HG02610 (cell line): ENCODE data around the gene GINS2.

Experiments used
- ATAC-seq: cut with Tn5 transposase; IDR thresholded peaks from one replicate; pipeline ENCODE4 v1.9.1; 2021; ENCODE audit warnings: mild to moderate bottlenecking, moderate library complexity; ENCODE audit not compliant: unreplicated experiment

The GINS2 gene

DNA sequence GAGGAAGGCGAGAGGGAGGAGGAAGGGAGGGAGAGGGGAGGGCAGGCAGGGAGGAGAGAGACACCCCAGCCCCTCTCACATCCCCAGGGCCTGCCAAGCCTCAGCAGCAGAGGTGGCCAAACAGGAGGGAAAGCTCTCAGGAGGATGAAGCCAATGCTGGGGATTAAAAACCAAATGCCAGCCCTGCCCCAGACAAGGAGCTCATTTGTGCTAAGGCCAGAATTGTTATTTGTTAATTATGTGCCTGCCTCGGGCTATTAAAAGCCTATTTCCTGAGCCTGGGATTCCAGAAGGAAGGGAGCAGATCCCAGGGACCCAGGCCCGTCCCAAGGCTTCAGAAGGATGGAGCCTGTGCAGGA lies 27.9 kb upstream of the GINS2 start:
- ATAC-seq, result no peak

DNA sequence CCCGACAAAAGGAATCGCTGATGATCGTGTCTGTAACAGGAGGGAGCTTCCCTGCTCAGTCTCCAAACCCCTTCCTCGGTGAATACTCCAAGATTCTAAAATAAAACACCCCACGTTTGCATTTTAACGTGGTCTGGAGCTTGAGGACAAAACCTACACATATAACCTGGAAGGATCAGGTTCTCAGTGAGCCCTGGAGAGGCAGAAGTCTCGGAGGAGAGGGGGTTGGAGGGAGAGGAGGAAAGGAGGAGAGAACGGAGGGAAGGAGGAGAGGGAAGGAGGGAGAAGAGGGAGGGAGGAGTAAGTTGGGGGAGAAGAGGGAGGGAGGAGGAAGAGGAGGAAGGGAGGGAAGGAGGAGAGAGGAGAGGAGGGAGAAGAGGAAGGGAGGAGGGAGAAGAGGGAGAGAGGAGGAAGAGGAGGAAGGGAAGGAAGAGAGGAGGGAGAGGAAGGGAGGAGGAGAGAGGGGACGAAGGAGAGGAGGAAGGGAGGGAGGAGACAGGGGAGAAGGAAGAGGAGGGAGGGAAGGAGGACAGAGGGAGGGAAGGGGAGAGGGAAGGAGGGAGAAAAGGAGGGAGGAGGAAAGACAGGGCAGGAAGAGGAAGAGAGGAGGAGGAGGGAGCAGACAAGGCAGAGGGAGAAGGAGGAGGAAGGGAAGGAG lies 27.4 kb upstream of the GINS2 start:
- no peak for ATAC-seq

DNA sequence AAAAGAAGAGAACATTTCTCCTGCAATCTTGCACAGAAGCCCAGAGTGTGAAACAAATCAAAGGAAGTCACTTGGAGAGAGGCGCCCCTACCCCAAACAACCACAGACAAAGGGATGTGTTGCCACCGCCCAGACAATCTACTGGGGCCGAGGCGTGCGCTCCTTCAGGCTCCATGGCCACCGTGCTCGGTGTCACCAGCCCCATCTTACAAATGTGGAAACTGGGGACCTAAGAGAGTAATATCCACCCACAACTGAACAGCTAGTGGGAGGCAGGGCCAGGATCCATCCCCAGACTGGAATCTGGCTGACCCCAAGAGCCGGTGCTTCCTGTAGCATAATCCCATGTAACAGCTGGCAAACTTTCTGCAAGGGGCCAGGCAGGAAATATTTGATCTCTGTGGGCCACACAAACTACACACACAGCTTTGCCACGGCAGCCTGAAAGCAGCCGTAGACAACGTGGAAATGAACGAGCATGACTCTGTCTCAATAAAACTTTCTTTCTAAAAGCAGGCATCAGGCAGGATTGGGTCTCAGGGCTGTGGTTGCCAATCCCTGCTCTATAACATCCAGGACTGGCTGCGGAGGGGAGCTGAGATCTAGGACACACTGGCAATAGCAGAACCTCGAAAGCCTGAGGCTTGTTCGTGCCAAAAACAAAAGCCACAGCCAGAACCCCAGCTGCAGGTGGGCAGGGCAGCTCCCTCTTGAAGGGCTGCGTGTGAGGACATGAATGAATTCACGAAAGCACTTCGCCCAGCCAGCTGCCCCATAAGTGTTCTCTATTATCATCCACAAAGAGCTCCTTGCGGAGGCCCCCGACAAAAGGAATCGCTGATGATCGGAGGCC lies 26.6 kb upstream of the GINS2 start:
- ATAC-seq, result no peak

DNA sequence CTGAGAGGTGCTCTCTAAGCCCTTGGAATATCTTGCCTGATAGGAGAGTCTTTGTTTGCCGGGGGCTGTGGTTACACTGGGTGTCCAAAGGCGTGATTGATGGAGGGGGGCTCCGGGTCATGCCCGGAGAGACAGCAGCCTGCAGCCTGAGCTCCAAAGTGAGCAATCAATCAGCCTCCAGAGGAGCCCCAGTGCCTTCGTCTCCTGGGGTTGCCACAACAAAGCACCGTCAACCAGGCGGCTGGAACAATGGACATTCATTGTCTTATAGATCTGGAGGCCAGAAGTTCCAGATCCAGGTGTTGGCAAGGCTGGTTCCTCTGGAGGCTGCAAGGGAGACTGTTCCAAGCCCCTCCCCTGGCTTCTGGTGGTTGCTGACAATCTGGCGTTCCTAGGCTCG lies 24.0 kb upstream of the GINS2 start:
- ATAC-seq, result no peak

DNA sequence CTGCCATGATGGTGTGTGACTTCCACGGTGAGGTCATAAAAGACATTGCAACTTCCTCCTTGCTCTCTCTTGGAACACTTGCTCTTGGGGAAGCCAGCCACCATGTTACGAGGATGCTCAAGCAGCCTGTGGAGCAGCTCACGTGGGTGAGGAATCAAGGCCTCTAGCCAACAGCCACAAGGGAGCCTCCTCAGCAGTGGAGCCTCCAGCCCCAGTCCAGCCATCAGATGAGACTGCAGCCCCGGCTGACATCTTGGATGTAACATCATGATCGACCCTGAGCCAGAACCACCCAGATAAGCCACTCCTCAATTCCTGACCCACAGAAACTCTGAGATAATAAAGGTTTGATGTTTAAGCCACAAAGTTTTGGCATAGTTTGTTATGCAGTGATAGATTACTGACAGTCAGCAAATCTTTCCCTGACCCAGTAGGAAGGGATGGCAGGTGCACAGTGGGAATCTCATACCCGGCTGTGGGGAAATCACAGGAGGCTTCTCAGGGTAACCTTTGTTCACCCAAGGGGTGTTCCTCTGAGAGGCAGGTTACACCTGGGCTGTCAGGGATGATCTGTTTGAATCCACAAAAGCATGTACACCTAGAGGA lies 23.3 kb upstream of the GINS2 start:
- no peak for ATAC-seq

DNA sequence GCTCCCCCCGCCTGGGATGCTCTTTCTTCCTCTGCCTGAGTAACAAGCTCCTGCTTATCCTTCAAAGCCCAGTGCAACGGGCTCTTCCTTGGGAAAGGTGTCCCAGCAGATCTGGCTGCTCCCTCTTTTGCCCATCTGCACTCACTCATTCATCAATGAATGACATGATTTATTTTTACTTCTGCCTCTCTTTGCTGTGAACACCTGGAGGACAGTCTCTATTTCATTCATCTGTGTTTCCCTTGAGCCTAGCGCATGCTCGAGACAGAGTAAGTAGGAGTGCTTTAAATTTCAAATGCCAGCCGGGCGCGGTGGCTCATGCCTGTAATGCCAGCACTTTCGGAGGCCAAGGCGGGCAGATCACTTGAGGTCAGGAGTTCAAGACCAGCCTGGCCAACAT lies 22.0 kb upstream of the GINS2 start:
- no peak for ATAC-seq

DNA sequence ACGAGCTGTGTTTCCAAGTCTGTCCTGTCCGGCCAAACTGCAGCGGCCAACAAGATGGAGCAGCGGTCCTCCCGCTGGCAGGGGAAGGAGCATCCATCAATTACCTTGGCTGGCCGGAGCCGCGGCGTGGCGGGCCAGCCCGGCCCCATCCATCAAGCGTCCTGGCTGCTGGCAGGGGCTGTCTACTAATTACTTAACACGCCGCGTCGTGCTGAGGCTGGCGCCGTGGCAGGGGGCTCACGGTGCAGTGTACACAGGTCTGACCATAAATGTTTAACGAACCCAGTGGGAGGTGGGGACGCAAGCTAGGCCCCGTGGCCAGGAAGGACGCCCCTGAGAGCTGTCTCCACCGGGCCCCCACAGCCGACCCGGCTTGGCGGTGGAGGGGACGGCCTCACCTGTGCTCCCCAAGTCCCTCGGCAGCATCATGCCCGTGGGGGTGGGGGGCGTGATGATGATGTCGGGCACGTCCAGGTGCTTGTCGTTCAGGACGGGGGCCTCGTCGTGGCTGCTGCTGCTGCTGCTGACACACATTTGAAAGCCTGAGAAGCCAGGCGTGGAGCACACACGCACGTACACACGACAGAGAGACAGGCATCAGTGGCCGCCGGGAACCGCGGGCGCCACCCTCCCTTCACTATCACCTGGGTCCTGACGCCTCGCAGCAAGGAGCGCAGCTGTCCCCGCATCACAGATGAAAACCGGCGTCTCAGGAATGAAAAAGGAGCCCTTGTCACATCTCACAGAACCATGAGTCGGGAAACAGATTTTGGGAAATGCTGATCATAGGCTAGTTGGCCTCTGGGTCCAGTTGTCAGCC lies 21.2 kb upstream of the GINS2 start:
- ATAC-seq, result no peak

DNA sequence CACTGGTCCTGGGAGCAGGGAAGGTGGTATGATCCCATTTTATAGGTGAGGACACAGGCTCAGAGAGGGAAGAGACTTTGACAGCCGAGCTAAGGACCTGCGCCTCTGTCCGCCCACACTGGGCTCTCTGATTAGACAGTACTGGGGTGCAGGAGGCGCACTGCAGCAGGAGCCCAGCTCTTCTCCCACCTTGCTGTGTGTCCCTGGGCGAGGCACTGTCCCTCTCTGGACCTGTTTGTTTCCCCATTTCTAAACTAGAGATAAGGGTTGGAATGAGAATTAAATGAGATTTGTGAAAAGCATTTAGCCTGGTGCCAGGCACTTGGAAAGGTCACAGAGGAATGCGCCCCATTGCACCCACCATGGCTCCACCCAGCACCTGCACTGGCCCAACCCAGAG lies 19.6 kb upstream of the GINS2 start:
- ATAC-seq, result no peak

DNA sequence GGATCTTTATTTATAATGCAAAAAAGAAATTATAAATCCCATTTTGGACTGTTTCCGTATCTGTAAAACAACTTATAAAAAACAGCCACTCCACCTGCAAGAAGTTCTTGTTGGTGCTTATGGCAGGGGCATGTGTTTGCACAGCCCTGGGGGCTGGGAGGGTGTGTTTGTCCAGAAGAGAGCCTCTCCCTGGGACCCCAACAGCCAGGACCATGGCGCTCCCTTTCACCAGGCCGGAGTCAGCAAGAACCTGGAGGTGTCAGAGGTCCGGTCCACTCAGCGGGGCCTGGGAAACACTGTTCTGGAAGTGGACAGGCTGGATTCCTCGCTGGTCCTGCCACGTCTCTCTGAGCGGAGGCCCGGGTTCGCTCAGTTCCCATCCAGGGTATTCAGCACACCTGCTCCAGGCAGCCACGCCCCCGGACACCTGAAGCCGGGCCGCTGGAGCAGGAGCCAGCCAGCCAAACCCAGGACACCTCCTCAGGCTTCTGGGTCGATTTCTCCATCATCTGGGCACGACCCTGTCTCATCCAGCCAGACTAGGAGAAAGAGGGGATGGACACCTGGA lies 18.9 kb upstream of the GINS2 start:
- no peak for ATAC-seq

DNA sequence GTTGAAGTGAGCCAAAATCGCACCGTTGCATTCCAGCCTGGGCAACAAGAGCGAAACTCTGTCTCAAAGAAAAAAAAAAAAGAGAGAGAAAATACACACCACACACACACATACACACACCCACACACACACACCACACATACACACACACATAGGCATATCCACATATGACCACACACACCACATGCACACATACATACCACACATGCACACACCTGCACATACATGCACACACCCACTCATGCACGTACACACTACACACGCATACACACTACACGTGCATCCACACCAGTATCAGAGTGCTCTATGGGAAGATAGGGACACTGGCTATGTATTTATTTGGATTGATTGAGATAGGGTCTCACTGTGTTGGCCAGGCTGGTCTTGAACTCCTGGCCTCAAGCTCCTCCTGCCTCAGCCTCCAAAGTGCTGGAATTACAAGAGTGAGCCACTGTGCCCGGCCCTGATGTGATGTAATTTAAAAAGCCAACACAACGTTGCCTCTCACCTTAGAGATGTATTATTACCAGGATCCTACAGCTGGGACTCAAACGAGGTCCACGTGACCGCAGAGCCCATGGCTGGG lies 17.8 kb upstream of the GINS2 start:
- ATAC-seq, result no peak

DNA sequence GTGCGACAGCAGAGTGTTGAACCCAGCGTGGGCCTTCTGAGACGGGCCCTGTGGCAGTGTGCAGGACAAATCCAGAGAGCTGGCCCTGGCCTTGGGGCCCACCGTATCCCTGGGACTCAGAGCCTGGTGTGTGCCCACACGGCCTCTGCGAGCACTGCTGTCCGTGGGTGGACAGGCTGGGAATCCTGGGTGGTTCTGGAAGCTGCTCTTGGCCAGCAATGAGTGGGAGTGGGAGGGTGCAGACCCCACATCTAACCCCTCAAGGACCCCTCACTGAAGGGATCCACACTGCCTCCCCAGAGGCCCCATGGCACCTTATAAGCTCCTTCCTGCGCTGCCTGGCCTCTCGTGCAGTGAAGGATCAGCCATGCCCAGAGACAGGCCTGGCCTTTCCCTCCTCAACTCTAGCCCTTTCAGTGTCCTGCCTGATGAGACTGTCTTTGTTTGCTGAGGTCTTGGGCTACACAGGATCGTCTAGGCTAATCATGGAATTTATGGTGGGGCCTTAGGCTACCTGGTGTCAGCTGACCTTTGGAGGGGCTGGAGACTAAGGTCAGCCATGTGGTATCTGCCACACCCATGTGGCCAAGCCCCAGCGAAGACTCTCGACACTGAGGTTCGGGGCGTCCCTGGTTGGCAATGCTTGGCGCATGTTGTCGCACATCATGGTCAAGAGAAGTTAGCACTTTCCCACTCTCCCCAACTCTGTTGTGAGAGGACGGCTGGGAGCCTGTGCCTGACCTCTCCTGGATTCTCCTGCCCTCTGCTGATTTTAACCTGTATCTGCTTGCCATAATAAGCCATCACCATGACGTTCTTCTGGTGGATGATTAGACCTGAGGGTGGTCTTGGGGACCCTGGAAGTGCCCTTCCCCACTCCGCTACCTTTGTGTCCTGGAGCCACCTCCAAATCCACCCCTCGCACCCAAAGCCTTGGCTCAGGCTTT lies 16.4 kb upstream of the GINS2 start:
- no peak for ATAC-seq

DNA sequence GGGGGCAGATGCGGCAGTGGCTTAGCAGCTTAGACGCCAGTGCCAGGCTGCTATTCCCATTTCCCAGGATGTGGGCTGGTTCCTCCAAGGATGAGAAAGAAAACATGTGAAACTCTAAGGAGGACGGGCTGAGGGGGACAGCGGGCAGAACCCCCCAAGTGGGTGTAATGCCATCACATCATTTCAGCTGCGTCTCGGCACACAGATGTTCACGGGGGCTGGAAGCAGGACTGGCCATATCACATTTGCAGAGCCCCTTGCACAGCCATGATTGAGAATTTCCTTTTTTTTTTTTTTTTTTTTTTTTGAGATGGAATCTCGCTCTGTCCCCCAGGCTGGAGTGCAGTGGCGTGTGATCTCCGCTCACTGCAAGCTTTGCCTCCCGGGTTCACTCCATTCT lies 15.3 kb upstream of the GINS2 start:
- no peak for ATAC-seq

DNA sequence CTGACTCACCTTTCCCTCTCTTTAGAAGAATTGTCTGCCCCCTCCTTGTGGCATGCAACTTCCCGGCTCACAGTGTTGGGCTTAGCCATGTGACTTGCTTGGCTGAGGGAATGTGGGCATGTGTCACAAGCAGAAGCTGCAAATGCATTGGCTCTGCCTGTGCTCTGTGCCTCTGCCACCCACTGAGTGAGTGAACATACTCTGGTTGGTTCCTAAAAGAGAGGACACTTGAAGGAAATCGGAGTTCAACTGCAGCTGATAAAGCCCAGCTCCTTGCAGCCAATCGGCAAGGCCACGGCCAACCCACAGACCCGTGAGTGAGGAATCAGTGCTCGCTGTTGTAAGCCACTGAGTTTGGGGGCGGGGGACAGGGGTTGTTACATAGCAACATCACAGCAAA lies 10.9 kb upstream of the GINS2 start:
- no peak for ATAC-seq

DNA sequence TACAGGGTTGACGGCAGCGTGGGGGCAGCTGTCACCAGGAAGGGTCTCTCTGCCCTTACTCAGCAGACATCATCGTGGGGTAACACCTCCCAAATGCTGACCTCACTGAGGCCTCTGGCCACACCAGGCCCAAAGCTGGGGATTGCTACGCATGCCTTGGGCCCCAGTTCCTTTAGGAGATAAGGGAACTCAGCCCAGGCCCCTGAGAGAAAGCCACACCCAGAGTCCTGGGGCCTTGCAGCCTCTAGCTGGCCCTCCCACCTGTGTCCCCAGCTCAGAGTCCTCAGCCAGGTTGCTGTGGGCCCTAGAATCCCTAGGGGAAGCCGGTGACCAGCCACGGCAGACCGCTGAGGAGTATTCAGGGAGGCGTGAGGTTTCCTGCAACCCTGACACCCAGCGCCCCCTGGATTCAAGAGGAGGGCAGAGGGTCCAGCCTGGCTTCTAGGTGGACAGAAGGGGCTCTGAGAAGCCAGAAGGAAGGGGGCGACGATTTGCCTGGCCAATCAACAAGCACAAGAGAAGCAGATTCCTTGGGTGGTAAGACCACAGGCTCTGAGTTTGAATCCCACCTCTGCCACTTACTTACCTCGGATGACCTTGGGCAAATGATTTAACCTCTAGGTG lies 10.3 kb upstream of the GINS2 start:
- no peak for ATAC-seq

DNA sequence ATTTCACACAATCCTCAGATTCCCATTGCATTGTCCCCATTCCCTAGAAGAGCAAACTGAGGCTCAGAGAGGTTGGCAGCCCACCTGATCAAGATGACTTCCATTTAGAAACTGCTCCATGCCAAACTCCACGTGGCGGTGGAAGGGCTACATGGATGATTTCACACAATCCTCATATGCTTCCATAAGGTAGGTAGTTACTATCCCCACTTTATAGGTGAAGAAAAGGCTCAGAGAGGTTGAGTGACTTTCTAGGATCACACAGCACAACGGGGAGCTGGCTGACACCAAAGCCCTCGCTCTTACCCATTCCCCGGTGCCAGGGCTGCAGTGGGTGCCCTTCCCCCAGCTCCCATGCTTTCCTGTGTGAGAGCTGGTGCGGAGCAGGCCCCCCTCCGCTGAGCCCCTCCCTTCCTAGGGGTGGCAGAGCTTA lies 9.7 kb upstream of the GINS2 start:
- ATAC-seq, result no peak

DNA sequence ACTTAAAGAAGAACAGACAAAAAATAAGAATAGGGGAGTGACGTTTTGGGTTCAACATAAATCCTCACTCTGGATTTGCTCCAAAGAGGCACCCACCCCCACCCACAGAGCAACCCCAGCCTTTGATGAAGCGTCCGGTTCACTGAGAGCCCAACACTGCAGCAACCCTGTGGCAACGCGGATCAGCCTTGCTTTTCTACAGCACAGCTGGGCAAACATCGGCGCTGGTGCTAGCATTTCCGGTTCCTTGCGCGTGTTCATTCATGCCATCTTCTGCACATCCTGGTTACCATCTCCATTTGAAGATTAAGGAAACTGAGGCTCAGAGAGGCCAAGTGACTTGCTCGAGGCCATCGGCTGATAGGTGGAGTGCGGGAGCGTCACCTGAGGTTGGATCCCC lies 8.7 kb upstream of the GINS2 start:
- ATAC-seq, result no peak

DNA sequence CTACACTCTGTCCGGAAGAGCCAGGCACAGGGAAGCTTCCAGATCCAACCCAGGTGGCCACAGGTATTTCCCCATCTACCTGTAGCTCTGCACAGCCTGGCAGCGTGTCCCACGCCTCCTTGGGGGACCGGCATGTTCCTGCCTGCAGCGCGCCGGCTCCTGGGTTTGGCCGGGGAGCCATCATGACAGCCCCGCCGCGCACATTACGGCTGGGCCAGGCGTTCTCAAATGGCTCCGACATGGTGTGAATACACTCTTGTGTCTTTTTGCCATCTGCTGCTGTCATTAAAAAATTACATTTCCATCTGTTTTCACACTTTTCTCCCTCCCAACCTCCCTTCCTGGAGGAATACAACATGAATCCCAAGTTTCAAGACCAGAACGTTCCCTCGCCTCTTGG lies 8.0 kb upstream of the GINS2 start:
- no peak for ATAC-seq

DNA sequence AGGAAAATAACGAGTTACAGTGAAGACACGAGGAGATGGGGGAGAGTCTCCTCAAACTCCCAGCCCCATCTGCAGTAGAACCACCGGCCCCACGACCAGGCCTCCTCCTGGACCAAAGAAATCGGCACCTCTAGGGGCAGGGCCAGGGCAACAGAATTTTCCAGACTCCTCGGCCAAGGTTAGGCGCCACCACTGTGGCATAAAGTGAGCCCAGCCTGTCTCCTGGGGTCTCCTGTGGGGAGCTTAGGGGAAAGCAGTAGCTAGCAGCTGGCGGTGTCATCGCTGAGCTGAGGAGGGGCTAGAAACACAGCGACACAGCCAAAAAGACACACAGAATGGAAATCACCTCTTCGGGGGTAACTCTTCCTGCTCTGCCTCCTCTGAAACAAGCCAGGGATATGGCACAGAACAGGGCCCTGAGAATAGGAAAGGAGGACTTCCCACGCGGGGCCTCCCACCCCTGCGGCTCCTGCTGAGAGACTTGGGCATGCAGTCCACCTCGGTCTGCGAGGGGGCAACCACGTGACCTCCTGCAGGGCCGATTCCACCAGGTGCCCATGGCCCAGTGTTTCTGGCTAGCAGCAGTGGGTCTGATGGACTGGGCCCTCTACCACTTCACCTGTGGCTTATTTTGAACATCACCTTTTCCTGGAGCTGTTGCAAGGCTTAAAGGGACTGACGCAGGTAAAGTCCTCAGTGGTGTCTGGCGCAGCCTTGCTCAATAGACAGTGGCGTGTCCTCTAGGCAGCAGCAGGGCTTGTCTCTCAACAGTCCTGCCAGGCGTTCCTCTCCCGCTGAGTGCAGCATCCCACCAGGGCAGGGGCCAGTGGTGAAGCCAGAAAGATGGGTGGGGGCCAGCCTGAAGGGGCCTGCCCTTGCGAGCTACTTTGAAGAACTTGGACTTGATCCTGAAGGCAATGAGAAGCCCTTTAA lies 6.7 kb upstream of the GINS2 start:
- no peak for ATAC-seq
